Adrenal gland (tissue), 5 donors: ENCODE data around the gene PSD2.

ENCODE experiments used
- CTCF ChIP-seq, 6 experiments: fragments of 450-650 bp in 4 of 6; fragments of 200-600 bp in 2 of 6; sonication (generic) in 1 of 6; IDR thresholded peaks; 1 replicate in 5 of 6; 2 replicates in 1 of 6; pipeline versions ENCODE4 v1.5.1 to v1.8.0; 2016 to 2021; ENCODE audit warnings: antibody characterized with exemption in 6 of 6, mild to moderate bottlenecking in 2 of 6, moderate library complexity in 1 of 6
- POLR2A ChIP-seq, 2 donors: fragments of 450-650 bp; IDR thresholded peaks; one replicate each; pipeline ENCODE4 v1.6.1; 2017; ENCODE audit warnings: antibody characterized with exemption in 2 of 2, mild to moderate bottlenecking in 2 of 2, moderate library complexity in 1 of 2
- donor health status: DM: no; HTN: no; CAD: no.

DNA sequence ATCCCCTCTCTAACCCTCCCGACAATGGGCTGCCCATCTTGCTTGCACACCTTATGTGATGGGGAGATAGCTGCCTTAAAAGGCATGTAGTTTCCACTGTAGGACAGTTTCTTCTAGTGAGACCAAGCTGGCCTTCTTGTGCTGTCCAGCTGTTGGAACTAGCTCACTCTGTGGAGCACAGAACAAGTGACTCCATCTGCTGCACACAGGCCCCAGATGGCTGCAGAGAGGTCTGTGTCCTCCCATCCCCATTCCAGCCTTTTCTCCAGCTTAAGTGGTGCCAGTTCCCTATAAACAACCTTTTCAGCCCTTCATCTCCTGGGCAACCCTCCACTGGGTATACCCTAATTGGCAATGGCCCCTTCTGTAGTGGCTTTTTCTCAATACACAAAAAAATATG, 18.7 kb upstream of the PSD2 start:
- TF ChIP-seq CTCF (IDR thresholded peaks at IDR 0.05) (no peak), POLR2A (IDR thresholded peaks at IDR 0.05) (no peak)
